ENCODE measurements around the gene ACOX1. TPM values are rescaled to one million over a fixed set of nuclear protein-coding genes. Genes with fewer than 3 reads are reported as not detected.

Gene ACOX1
- total and polyA plus RNA-seq, 2 of the 13 experiments (the other 11 are each of a cell fraction or from before 2014, with no cell fraction given) = 86.4 to 120 TPM

- TF ChIP-seq ZNF180 (CRISPR knock-in tag; IDR thresholded peaks at IDR 0.05; ENCODE audit: borderline replicate concordance, low read depth) = no peak
- TF ChIP-seq PLSCR1 (CRISPR knock-in tag; IDR thresholded peaks at IDR 0.05; ENCODE audit: borderline replicate concordance) = no peak
- TF ChIP-seq ZNF331 (CRISPR knock-in tag; IDR thresholded peaks at IDR 0.05) = peak; percentile 94
- TF ChIP-seq ZGPAT (CRISPR knock-in tag; IDR thresholded peaks at IDR 0.05) = peak; percentile 98
- TF ChIP-seq ZNF557 (CRISPR knock-in tag; IDR thresholded peaks at IDR 0.05) = no peak
- peak; percentile 86; the same call in 1 of the 2 replicates for TF ChIP-seq ZNF230 (CRISPR knock-in tag; IDR thresholded peaks at IDR 0.05)
- peak; percentile 74; the same call in 1 of the 2 replicates for TF ChIP-seq MYPOP (CRISPR knock-in tag; IDR thresholded peaks at IDR 0.05)
- TF ChIP-seq KAT8 (CRISPR knock-in tag; IDR thresholded peaks at IDR 0.05) = peak; percentile 90
- TF ChIP-seq ZFP36 (IDR thresholded peaks at IDR 0.05; ENCODE audit: borderline replicate concordance, low read depth, low read length, partially characterized antibody) = no peak
- TF ChIP-seq HNRNPLL (IDR thresholded peaks at IDR 0.05; ENCODE audit: low read depth, low read length, poor library complexity, severe bottlenecking) = peak; percentile 80
- TF ChIP-seq CEBPZ (IDR thresholded peaks at IDR 0.05; ENCODE audit: low read length) = no peak
- TF ChIP-seq ZKSCAN1 (IDR thresholded peaks at IDR 0.05; ENCODE audit: low read length) = peak; percentile 16; the same call in 1 of the 2 replicates
- peak; percentile 53; the same call in 1 of the 2 replicates for TF ChIP-seq ZNF652 (CRISPR knock-in tag; IDR thresholded peaks at IDR 0.05; ENCODE audit: borderline replicate concordance, low read depth)
- peak in 1 of 2 experiments; percentile 31; a peak in 1 of 4 replicates for TF ChIP-seq EP300 (IDR thresholded peaks at IDR 0.05; ENCODE audit: low read depth in 2 of 2, low read length in 2 of 2)
- peak; percentile 42 for TF ChIP-seq EP300 (CRISPR knock-in tag; IDR thresholded peaks at IDR 0.05; ENCODE audit: borderline replicate concordance)
- no peak for TF ChIP-seq THYN1 (CRISPR knock-in tag; IDR thresholded peaks at IDR 0.05; ENCODE audit: borderline replicate concordance, low read depth)
- TF ChIP-seq TRIM24 (CRISPR knock-in tag; IDR thresholded peaks at IDR 0.05) = no peak
- TF ChIP-seq HDAC1 (CRISPR knock-in tag; IDR thresholded peaks at IDR 0.05) = peak; percentile 96
- TF ChIP-seq FOXJ3 (CRISPR knock-in tag; IDR thresholded peaks at IDR 0.05; ENCODE audit: borderline replicate concordance) = peak; percentile 46
These were observed 38.1 kb downstream of the ACOX1 start, which contains the start of gene FBF1 (continued) for GRCh38 chr17:75940727-75941441.
